ENCODE data around the gene ATG10.

The ATG10 gene

DNA sequence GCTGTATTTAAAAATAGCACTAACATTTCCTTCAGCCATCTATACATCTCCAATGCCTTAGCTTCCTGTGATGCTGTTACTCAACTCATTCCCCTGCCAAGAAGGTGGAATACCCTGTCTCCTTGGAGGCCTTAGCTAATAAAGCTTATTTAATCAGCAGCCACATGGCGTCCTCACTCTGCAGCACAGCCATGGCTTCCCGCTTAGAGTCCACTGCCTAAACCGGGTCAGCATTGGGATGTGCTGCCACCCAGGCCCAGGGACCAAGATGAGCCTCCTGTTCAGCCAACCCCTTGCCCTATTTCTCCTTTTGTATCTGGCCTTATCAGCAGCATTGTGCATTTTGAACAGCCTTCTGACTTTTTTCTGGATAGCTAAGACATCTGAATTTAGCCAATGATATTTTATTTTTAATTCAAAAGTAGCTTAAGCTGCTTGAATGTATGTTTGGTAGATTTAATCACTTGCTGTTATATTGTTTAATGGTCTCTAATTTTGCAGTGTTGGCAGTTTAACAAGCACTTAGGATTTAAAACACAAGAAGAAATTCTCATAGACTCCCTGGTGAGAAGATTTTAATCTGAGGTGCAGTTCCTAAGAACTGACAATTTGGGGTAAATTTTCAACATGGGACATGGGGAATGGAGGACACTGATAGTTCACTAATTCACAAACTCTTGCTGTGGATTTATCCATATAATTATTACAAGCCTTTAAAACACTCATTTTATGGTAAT, 193.3 kb downstream of the ATG10 start:
- no peak for DNase-seq (ENCODE audit: low read depth)

DNA sequence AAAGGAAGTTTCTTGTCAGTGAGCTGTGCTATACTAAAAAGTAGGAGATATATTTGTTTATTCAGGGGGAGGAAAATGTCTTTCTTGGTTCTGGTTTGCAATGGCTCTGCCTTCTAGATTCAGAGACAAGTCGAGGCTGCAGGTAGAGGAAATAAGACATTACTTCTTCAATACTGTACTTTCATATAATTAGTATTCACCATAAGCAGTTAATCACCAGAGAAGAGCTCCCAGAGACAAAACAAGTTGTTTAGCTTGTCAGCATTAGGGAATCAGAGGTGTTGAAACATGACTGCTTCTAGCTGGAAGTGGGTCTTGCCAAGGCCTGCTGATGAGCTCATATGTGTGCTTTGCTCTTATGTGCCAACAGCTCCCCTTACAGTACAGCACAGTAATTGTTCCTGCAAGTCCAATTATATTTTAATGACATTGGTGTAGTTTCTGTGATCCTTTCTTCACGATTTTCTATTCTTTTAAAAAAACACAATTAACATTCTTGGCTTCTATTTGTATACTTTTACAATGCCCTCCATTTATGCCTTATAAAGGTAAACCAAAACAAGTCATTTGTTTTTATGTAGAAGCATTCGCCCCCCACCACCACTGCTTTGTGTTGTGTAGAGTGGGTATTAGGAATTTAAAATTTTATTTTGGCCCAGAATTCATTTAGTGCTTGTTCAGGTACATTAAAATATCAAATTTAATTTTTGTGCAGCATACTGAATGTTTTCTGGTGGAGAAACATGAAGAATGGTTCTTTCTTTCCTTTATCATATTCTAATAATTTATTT, 194.1 kb downstream of the ATG10 start:
- peak; percentile 19 for DNase-seq (ENCODE audit: low read depth)

DNA sequence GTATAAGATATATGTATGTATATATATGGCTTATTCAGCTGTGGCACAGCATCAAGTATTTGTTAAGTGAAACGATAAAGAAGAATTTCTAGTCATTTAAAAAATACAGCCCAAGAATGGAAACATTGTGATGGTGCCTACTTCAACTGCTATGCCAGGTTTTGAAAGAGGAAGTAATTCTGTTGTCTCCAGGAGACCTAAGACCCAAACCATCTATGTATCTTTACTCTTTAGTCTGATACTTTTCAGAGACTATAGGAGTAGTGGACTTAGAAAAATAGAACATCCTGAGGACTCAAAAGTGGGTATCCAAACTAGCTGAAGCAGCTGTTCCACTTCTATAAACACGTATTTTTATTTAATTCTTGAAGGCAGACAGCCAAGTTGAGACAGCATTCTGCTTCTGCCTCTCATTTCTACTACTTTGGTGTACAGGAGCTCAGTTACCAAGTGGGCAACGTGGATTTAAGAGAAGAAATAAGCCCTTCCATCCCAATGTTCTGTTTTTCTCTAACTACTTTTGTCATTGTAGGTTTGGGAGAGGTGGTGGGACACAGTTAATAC, 195.6 kb downstream of the ATG10 start:
- DNase-seq (ENCODE audit: low read depth), result no peak

DNA sequence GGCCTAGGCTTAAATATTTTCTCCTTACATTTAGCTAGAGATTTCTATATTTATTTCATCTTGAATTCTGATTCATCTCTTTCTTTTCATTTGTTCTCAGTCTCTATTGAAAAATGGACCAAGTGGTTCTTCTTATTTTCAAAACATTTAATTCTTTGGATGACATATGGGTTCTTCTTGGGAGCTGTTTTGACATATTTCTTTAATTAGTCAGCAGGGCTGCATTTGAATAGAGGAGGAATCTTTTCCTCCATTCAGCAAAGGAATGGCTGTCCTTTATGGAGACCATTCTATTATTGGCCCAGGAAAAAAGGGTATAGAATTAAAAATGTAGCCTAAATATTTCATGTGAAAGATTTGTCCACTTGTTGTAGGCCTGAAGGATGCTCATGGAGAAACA, 196.5 kb downstream of the ATG10 start:
- DNase-seq (ENCODE audit: low read depth), result no peak

DNA sequence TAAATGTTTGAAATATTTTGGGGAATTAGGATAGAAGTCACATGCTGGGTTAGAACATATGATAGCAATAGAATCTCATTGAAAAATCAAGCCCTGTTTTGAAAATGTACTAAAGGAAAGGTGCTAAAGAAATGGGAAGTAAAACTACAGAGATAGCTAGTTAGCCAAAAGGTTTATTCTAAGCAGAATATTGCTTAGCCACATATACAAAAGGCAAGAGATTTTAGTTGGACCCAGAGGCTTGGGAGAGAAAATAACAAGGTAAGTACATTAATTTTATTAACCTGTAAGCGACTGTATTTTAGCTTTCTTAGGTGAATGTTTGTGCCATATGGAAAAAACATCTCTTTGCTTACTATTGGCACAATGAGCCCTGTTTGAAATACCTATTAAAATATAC, 198.1 kb downstream of the ATG10 start:
- no peak for DNase-seq (ENCODE audit: low read depth)

DNA sequence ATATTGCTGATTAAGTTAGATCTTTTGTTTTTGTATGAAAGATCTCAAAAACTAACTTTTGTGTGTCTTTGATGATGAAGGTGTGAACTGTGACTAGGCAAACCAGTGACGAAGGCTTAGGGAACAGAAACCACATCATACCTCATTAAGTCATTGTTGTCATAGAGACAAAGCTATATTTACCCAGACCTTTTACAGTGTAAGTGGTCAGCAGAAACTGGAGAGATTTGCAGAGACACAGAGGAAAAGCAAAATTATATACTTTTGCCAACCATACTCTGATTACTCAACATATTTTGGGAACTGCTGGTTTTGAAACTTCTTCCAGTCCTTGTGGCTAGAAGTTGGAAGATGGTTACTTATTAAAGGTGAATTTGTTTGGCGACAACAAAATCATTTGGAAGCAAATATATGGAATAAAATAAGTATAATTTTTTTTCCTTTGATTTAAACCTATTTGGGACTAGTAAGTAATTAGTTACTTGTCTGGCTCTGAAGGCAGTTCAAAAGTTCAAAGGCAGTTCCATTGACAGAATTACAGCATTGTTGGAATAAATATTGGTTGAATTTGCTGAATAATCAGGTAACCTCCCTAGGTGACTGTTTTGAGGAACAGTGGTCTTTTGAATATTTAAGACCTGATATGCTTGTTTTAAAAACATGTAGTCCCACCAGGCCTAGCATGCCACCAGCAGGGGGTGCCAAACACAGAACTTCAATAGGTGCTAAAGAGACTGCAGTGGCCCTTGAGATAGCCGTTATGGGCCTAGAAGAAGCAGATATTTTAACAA, 202.5 kb downstream of the ATG10 start:
- peak; percentile 41 for DNase-seq (ENCODE audit: low read depth)

DNA sequence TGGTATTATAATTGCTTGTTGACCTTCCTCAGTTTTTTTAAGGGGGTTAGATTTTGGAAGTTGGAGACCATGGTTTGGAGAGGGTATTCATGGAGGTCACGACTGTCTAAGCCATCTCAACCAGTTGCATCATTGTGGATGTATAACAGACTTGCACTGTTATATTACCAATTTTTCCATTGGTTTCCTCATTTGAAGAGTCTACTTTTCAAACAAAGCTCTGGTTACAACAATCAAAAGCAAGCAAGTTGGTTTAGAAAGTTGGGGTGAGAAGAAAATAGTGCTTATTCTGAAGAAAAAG, 203.0 kb downstream of the ATG10 start:
- no peak for DNase-seq (ENCODE audit: low read depth)

DNA sequence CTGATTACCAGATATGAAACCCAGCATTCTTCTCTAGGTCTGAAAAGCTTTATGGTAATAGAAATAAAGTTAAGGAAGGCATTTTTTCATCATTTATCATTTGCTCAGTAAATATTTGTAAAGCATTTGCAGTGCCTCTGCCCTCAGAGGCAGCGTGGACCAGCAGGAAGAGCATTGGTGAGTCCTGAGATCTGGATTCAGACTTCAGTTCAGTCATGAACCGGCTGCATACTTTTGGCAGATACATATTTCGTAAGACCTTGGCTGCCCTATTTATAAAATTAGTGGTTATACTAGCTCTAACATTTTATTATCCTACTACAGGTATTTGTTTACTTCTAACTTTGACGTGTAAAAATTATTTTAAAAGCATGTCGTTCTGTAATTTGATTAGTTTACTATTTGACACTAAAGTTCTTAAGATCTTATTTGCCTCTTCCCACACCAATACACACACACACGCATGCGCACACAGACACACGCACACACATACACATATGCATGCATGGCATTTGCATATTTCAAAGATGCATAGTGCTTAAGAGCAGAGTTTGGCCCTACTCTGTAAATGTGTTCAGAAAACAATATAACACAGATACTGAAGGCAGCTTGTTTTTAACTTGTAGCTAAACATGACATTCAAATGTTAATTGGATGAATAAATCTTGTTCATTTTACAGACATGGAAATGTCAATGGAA, 204.4 kb downstream of the ATG10 start:
- DNase-seq (ENCODE audit: low read depth), result no peak

DNA sequence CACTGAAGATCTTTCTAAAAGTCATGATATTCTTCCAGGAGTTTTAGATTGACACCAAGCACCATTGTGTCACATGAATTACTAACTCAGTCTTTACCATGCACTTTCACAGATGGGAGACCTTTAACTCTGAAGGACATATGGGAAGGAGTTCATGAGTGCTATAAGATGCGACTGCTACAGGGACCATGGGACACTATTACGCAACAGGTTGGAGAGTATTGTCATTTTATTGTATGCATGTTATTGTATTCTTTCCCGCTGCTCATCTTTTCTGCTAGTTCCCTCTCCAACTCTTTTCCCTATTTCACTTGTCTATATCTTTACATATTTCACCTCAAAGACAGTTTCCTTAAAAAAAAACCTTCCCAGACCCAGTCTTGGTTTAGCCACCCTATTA, 206.6 kb downstream of the ATG10 start:
- DNase-seq (ENCODE audit: low read depth), result no peak

DNA sequence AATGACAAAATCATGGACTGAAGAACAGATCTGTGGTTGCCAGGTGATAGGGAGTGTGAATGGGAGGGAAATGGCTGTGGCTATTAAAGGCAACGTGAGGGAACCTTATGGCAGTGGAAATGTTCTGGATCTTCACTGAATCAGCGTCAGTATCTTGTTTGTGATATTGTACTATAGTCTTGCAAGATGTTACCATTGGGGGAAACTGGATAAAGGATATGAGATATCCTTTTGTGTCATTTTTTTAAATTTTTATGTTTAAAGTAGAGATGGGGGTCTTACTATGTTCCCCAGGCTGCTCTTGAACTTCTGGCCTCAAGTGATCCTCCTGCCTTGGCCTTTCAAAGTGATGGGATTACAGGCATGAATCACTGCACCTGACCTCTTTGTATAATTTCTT, 210.8 kb downstream of the ATG10 start:
- DNase-seq (ENCODE audit: low read depth), result no peak

DNA sequence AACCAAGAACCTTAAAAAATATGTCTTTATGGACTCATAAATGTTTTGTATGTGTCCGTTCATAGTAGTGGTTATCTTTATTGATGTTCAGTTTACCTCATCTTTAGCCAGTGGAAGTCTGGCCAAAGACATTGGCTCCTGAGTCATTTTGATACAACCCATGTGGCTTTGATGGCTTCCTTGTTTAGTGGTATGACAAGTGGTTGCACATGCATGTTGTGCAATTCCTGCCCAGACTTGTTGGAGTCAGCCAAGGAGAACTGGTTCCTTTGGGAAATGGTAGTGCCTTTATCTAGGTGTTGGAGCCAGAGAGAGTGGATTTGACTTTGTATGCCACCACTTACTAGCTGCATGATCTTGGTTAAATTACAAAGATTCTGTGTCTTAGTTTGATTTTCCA, 212.0 kb downstream of the ATG10 start:
- DNase-seq (ENCODE audit: low read depth), result no peak

DNA sequence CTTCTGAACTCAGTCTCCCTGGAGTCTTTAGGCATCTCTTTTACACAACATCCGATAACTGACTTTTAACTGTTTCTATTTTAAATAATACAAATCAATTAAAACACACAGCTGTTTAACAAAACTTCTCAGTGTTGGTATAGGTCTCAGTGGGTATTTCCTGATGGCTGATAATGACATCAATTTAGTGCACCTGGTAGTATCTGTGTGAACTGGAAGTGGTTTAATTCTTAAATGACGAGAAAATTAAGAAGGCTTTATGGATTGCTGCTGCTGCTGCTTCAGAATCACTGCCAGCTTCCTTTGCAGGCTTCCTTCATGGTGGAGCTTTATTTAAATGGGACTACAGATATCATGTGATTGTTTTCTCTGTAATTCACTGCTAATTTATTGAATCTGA, 214.0 kb downstream of the ATG10 start:
- DNase-seq (ENCODE audit: low read depth), result no peak

DNA sequence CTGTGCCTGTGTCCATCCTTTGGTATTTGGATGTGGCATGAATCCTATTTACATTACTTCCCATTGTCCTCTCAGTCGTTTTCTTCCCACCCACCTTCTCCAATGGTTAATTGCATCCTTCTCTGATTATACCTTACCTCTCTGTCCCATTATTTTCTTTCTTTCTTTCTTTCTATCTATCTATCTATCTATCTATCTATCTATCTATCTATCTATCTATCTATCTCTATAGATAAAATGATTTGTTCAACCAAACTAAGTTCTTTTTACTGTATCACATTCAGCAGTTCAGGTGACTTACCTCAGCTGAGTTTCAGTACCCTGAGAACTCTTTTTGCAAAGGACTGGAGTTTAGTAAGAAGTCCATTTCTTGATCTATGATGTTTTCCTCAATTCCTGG, 225.7 kb downstream of the ATG10 start:
- DNase-seq (ENCODE audit: low read depth), result no peak

DNA sequence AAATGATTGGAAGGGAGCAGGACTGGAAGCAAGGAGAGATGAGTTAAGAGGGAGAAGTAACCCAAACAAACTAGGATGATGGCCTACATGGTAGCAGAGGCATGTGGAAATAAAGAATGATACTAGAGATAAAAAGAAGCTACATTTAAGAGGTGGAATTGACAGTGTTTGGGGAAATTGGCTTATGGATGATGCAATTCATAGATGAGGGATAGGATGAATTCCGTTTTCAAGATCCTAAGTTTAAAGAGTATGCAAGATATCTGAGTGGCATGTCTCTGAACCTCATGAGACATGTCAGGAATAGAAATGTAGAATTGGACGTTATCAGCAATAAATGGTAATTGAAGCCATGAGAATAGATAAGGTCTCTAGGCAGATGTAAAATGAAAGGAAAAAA, 232.7 kb downstream of the ATG10 start:
- DNase-seq (ENCODE audit: low read depth), result no peak

DNA sequence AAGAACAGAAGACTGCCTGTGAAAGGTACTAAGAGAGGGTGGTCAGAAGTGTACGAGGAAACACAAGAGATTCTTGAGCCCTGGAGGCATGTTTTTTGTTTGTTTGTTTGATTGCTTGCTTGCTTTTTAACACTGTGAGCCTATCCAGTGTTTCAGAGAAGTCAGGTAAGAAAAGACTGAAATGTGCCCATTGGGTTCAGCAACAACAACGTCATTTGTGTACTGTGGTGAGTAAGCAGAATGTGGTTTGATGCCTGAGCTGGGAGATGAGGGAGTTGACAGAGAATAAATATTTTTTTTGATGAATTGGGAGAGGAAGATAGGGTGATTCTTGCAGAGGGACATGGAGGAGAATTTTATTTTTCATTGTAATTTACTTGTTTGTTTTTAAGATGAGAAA, 233.2 kb downstream of the ATG10 start:
- no peak for DNase-seq (ENCODE audit: low read depth)

DNA sequence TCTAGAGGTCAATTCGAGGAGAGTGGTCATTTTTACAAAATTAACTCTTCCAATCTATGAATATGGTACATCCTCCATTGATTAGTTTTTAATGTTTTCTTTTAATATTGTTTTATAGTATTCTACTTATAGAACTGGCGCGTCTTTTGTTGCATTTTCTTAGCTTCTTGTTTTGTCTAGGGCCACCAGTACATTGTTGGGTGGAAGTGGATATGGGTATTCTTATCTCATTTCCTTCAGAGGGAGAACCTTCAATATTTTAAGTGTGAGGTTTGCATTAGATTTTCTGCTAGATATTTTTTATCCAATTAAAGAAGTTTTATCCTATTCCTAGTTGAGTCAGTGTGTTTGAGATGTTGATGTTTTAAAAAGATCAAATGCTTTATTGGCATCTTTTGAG, 236.5 kb downstream of the ATG10 start:
- no peak for DNase-seq (ENCODE audit: low read depth)

DNA sequence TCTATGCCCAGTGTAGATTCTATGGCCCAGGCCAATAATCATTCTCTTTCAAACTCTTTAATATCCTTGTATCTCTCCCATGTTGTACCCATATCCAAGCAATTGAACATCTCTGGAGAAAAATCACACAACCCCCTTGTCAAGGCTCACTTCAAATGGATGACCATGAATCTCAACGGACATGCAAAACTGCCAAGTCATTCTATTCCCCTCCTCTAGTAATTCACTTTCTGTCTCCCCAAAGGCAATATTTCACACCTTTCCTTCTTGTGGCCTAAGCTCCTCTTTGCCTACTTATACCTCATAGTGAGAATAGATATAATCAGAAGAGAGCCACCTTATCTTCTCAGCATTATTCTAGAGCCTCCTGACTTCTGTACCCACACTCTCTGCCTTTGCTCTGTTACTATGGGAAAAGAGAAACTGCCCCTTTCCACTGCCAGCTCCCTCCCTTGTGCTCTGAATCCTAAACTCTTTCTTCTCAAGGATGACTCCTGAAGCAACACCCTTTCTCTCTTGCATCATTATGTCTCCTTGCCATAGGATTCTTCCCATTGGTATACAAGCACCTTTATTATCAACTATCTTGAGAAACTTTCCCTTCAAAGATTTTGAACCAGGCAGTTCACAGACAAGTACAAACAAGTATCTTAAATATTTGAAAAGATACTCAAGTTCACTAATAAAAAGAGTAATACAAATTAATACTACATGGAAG, 240.2 kb downstream of the ATG10 start:
- DNase-seq (ENCODE audit: low read depth), result no peak

DNA sequence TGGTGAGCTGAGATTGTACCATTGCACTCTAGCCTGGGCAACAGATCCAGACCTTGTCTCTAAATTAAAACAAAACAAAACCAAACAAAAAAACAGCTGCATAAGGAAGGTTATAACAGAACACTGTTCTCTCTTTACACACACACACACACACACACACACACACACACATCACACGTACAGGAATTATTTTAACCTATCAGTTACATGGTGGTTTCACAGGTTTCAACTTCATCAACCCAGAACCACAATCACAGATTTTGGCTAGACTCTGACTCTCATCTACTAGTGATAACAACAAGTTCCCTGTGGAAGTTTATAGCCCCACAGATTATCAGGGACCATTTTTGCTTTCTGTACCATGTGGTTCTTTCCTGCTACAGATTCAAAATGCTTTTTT, 246.1 kb downstream of the ATG10 start:
- DNase-seq (ENCODE audit: low read depth), result no peak

DNA sequence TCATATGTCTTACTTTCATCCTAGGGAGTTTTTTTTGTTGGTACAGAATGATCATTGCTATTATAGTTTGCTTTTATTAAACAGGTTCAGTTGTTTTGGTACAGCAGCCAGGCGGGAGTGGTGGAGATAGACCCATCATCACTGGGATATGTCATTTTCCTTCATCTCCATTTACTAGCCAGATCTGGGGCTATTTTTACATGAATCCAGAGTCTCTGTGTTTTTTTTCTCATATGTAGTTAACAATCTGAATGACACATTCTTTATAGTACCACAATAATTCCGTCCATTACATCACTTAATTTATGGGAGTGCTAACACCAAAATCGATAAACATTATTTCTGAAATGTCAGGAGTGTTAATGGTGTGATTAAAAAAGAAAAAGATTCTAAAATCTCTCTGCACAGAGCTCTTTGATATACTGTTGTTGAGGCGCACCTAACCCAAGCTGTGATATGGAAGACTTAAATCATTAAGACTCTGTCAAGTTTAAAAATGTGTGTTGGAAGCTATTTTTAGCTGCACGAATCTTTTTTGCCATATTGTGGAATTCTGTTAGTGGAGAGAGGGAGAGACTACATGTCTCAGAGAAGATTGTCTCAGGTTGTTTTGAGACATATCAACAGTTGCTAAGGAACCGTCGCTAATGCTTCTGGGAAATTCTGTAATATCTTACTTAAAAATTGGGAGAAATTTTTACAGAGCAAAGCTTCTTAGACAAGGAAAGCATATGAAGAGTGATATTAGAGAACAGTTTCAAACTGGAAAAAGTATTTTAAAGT, 246.7 kb downstream of the ATG10 start:
- no peak for DNase-seq (ENCODE audit: low read depth)

DNA sequence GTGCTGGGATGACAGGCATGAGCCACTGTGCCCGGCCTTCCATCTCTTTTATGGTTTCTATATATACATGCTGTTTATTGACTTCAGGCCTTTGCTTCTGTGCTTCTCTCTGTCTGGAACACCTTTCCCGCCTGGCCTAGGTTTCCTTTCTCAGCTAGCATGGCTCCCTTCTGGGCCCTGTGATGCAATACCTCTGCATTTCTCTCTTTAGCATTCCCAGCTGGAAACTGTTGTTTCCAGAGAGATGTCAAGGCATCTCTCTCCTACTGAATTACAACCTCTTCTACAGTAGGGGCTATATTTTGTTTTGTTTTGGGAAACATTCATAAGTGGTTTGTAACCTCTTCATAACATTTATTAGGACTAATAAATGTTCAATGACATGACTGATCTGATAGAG, 249.2 kb downstream of the ATG10 start:
- DNase-seq (ENCODE audit: low read depth), result no peak

All from stimulated activated CD8-positive, alpha-beta memory T cell treated with anti-CD3 and anti-CD28 coated beads, Interleukin-12 subunit alpha, Interleukin-12 subunit beta, amount 100 ng/mL, for 1 hour (primary cell).